CD4-positive, alpha-beta T cell treated with Interleukin-21 for 1 hour (primary cell): ENCODE data around the gene VRK1.

Experiments
- DNase-seq: peaks from one replicate; pipeline ENCODE4 v3.0.0-alpha.2; 2020

Gene VRK1

DNA sequence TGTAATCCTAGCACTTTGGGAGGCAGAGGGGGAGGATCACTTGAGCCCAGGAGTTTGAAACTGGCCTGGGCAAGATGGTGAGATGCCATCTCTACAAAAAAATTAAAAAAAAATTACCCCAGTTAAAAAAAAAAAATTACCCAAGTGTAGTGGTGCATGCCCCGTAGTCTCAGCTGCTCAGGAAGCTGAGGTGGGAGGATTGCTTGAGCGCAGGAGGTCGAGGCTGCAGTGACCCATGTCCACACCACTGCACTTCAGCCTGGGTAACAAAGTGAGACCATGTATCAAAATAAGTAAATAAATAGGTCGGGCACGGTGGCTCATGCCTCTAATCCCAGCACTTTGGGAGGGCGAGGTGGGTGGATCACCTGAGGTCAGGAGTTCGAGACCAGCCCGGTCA lies 128.8 kb downstream of the VRK1 start:
- no peak for DNase-seq

DNA sequence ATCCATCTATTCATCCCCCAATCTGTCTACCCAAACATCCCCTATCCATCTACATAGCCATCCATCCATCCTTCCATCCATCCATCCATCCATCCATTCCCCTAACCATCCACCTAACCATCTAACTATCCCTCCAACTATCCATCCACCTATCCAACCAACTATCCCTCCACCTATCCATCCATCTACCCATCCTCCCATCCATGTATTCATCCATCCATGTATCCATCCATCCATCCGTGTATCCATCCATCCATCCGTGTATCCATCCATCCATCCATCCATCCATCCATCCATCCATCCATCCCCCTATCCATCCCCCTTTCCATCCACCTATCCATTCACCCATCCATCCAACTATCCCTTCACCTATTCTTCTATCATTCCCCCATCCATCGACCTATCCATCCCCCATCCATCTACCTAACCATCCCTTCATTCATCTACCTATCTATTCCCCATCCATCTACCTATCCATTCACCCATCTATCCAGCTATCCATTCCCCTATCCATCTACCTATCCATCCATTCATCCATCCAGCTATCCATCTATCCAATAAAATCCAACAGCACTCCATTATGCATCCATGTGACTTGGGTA lies 131.7 kb downstream of the VRK1 start:
- no peak for DNase-seq

DNA sequence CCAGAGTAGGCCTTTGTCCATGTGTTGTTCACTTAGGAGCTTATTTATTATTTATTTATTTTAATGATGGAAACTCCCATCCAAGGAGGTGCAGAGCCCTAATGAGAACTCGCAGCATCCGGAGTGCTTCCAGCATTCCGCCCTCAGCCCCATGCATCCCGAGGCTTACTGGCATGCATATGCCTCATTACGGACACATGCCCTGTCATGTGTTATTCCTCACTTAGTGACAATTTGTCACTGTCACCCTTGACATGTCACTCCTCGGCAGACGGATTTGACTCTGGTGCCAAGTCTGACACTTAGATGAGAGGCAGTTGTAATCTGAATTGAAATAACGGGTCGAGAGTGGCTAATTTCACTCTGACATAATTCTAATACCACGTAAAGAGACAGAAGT lies 132.8 kb downstream of the VRK1 start:
- DNase-seq, result no peak

DNA sequence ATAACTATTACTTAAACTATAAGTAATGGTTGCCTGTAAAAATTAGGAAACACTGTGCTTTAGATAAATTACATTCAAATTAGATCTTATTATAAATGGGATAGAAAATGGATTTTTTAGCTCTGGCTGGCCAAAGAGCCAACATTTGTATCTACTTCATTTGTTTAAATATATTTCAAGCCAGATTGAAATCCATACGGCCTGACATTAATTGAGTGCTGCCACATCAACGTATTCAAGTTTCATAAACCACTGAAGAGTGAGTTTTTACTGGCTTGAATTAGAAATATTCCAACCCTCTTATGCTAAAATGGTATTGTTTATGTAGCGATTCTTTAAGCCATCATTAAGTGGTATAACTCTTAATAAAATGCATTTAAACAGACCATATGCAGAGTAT lies 133.3 kb downstream of the VRK1 start:
- DNase-seq, result no peak
